ENCODE results near the gene CSNK1E. TPM values are rescaled to one million over a fixed set of nuclear protein-coding genes. Genes with fewer than 3 reads are reported as not detected.

Gene CSNK1E
- total and polyA plus RNA-seq, 9 of the 15 experiments (the other 6 are each of a cell fraction or from before 2014, with no cell fraction given) = 2.7 to 70.0 (median 41.3) TPM

DNA sequence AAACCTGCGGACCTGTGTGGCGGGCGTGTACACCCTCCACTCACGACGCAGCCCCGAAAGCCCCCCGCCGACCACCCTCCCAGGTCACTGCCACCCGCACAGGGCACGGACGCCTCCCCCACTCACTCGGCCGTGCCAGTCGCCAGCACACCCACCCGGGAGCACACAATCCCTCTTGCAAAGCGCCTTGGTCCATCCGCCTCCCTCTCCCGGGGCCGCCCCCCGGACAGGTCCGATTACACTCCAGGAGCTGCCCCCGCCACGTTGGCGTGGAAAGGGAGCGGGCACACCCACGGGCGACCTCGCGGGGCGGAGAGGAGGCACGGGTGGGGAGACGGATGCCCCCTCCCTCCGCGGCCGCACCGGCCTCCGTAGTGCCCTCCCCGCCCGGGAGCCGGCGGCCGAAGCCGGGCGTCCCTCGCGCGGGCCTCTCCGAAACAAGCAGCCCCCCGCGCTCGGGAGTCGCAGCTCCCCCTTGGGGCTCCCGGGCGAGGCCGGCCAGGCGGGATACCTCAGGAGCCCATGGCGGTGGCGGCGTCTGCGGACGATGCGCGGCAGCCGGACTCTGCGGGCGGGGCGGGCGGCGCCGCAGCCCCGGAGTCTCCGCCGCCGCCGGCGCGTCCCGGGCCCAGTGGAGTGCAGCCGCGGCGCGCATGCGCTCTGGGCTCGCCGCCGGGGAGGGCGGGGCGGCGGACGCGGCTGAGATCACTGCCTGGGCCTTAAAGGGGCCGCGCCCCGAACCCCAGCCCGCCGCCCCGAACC, 44.7 kb downstream of the CSNK1E start, which contains the start of gene TMEM184B (continued):
- TF ChIP-seq, protein P1, sequence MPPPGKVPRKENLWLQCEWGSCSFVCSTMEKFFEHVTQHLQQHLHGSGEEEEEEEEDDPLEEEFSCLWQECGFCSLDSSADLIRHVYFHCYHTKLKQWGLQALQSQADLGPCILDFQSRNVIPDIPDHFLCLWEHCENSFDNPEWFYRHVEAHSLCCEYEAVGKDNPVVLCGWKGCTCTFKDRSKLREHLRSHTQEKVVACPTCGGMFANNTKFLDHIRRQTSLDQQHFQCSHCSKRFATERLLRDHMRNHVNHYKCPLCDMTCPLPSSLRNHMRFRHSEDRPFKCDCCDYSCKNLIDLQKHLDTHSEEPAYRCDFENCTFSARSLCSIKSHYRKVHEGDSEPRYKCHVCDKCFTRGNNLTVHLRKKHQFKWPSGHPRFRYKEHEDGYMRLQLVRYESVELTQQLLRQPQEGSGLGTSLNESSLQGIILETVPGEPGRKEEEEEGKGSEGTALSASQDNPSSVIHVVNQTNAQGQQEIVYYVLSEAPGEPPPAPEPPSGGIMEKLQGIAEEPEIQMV (tag; conservative IDR thresholded peaks at IDR 0.05; ENCODE audit: low read depth) = 0 out of 2 replicates have a peak, but pooled peaks have one; percentile 18
- TF ChIP-seq, protein P2, sequence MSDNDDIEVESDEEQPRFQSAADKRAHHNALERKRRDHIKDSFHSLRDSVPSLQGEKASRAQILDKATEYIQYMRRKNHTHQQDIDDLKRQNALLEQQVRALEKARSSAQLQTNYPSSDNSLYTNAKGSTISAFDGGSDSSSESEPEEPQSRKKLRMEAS (CRISPR knock-in tag; IDR thresholded peaks at IDR 0.05) = no peak
- TF ChIP-seq POLR2A (conservative IDR thresholded peaks at IDR 0.05) = no peak
- no peak for TF ChIP-seq E2F3 (CRISPR knock-in tag; IDR thresholded peaks at IDR 0.05)
- TF ChIP-seq NONO (IDR thresholded peaks at IDR 0.05; ENCODE audit: low read depth in 2 of 2, low read length in 1 of 2) = peak in 1 of 2 experiments; percentile 56; a peak in 1 of 4 replicates
- TF ChIP-seq ILK (tag; IDR thresholded peaks at IDR 0.05; ENCODE audit: borderline replicate concordance, low read depth) = no peak
- TF ChIP-seq, protein P3, sequence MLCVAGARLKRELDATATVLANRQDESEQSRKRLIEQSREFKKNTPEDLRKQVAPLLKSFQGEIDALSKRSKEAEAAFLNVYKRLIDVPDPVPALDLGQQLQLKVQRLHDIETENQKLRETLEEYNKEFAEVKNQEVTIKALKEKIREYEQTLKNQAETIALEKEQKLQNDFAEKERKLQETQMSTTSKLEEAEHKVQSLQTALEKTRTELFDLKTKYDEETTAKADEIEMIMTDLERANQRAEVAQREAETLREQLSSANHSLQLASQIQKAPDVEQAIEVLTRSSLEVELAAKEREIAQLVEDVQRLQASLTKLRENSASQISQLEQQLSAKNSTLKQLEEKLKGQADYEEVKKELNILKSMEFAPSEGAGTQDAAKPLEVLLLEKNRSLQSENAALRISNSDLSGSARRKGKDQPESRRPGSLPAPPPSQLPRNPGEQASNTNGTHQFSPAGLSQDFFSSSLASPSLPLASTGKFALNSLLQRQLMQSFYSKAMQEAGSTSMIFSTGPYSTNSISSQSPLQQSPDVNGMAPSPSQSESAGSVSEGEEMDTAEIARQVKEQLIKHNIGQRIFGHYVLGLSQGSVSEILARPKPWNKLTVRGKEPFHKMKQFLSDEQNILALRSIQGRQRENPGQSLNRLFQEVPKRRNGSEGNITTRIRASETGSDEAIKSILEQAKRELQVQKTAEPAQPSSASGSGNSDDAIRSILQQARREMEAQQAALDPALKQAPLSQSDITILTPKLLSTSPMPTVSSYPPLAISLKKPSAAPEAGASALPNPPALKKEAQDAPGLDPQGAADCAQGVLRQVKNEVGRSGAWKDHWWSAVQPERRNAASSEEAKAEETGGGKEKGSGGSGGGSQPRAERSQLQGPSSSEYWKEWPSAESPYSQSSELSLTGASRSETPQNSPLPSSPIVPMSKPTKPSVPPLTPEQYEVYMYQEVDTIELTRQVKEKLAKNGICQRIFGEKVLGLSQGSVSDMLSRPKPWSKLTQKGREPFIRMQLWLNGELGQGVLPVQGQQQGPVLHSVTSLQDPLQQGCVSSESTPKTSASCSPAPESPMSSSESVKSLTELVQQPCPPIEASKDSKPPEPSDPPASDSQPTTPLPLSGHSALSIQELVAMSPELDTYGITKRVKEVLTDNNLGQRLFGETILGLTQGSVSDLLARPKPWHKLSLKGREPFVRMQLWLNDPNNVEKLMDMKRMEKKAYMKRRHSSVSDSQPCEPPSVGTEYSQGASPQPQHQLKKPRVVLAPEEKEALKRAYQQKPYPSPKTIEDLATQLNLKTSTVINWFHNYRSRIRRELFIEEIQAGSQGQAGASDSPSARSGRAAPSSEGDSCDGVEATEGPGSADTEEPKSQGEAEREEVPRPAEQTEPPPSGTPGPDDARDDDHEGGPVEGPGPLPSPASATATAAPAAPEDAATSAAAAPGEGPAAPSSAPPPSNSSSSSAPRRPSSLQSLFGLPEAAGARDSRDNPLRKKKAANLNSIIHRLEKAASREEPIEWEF (CRISPR knock-in tag; IDR thresholded peaks at IDR 0.05) = no peak
- TF ChIP-seq SMAD2 (IDR thresholded peaks at IDR 0.05; ENCODE audit: low read depth, low read length) = no peak
- peak; percentile 83 to 86; a peak in 2 of 4 replicates for TF ChIP-seq NRF1 (conservative IDR thresholded peaks at IDR 0.05 in 1 of 2, IDR thresholded peaks at IDR 0.05 in 1 of 2)
- TF ChIP-seq GATAD2B (IDR thresholded peaks at IDR 0.05; ENCODE audit: borderline replicate concordance) = 0 out of 2 replicates have a peak, but pooled peaks have one; percentile 49
- TF ChIP-seq, protein P4, sequence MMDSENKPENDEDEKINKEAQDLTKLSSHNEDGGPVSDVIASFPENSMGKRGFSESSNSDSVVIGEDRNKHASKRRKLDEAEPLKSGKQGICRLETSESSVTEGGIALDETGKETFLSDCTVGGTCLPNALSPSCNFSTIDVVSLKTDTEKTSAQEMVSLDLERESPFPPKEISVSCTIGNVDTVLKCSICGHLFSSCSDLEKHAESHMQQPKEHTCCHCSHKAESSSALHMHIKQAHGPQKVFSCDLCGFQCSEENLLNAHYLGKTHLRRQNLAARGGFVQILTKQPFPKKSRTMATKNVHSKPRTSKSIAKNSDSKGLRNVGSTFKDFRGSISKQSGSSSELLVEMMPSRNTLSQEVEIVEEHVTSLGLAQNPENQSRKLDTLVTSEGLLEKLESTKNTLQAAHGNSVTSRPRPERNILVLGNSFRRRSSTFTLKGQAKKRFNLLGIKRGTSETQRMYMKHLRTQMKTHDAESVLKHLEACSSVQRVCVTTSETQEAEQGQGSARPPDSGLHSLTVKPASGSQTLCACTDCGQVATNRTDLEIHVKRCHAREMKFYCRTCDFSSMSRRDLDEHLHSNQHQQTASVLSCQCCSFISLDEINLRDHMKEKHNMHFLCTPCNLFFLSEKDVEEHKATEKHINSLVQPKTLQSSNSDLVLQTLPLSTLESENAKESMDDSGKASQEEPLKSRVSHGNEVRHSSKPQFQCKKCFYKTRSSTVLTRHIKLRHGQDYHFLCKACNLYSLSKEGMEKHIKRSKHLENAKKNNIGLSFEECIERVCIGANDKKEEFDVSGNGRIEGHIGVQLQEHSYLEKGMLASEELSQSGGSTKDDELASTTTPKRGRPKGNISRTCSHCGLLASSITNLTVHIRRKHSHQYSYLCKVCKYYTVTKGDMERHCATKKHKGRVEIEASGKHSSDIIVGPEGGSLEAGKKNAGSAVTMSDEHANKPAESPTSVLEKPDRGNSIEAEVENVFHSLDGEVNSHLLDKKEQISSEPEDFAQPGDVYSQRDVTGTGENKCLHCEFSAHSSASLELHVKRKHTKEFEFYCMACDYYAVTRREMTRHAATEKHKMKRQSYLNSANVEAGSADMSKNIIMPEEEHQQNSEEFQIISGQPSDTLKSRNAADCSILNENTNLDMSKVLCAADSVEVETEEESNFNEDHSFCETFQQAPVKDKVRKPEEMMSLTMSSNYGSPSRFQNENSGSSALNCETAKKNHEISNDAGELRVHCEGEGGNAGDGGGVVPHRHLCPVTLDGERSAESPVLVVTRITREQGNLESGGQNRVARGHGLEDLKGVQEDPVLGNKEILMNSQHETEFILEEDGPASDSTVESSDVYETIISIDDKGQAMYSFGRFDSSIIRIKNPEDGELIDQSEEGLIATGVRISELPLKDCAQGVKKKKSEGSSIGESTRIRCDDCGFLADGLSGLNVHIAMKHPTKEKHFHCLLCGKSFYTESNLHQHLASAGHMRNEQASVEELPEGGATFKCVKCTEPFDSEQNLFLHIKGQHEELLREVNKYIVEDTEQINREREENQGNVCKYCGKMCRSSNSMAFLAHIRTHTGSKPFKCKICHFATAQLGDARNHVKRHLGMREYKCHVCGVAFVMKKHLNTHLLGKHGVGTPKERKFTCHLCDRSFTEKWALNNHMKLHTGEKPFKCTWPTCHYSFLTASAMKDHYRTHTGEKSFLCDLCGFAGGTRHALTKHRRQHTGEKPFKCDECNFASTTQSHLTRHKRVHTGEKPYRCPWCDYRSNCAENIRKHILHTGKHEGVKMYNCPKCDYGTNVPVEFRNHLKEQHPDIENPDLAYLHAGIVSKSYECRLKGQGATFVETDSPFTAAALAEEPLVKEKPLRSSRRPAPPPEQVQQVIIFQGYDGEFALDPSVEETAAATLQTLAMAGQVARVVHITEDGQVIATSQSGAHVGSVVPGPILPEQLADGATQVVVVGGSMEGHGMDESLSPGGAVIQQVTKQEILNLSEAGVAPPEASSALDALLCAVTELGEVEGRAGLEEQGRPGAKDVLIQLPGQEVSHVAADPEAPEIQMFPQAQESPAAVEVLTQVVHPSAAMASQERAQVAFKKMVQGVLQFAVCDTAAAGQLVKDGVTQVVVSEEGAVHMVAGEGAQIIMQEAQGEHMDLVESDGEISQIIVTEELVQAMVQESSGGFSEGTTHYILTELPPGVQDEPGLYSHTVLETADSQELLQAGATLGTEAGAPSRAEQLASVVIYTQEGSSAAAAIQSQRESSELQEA (IDR thresholded peaks at IDR 0.05; ENCODE audit: low read depth) = peak; percentile 84
